HepG2 (cell line): Measurements from ENCODE around the gene EPHX1. TPM values are rescaled to one million over a fixed set of nuclear protein-coding genes. Genes with fewer than 3 reads are reported as not detected.

Experiments used
- ARHGAP35 ChIP-seq: sonication (generic); formaldehyde crosslinking; IDR thresholded peaks from 2 replicates; pipeline ENCODE4 v1.9.0; 2022; ENCODE audit warnings: mild to moderate bottlenecking, inconsistent platforms, moderate library complexity, missing genetic modification reagents, borderline replicate concordance
- CSRNP2 ChIP-seq: sonication (generic); formaldehyde crosslinking; conservative IDR thresholded peaks from 2 replicates; pipeline ENCODE4 v1.8.0; 2022; ENCODE audit warnings: low read depth, missing genetic modification reagents
- EEA1 ChIP-seq: sonication (generic); formaldehyde crosslinking; IDR thresholded peaks from 2 replicates; pipeline ENCODE4 v1.5.1; 2020; ENCODE audit warnings: mild to moderate bottlenecking, missing genetic modification reagents, borderline replicate concordance
- FOXO4 ChIP-seq: sonication (generic); formaldehyde crosslinking; conservative IDR thresholded peaks from 2 replicates; pipeline ENCODE4 v1.8.1; 2023; ENCODE audit warnings: missing genetic modification reagents
- HMG20A ChIP-seq: IDR thresholded peaks from 2 replicates; pipeline ENCODE4 v1.6.1; 2016; ENCODE audit warnings: borderline replicate concordance
- MXD4 ChIP-seq: IDR thresholded peaks from 2 replicates; pipeline ENCODE4 v1.6.1; 2016; ENCODE audit warnings: mild to moderate bottlenecking, missing biosample characterization, missing genetic modification reagents
- PHB2 ChIP-seq: fragments of 450-650 bp; IDR thresholded peaks from 2 replicates; pipeline ENCODE4 v1.6.1; 2018; ENCODE audit not compliant: partially characterized antibody
- PREB ChIP-seq: sonication (generic); formaldehyde crosslinking; IDR thresholded peaks from 2 replicates; pipeline ENCODE4 v1.4.0; 2020; ENCODE audit warnings: missing genetic modification reagents
- SAP130 ChIP-seq: IDR thresholded peaks from 2 replicates; pipeline ENCODE4 v1.6.1; 2016; ENCODE audit warnings: low read depth
- SMAD3 ChIP-seq: sonication (generic); formaldehyde crosslinking; IDR thresholded peaks from 2 replicates; pipeline ENCODE4 v1.4.0; 2020; ENCODE audit warnings: missing genetic modification reagents
- TARDBP ChIP-seq: sonication (generic); formaldehyde crosslinking; IDR thresholded peaks from 2 replicates; pipeline ENCODE4 v1.8.0; 2022; ENCODE audit warnings: mild to moderate bottlenecking, missing genetic modification reagents
- ZNF136 ChIP-seq: sonication (generic); formaldehyde crosslinking; IDR thresholded peaks from 2 replicates; pipeline ENCODE4 v1.8.1; 2022; ENCODE audit warnings: low read depth, mild to moderate bottlenecking, moderate library complexity, missing genetic modification reagents
- ZNF276 ChIP-seq: sonication (generic); formaldehyde crosslinking; IDR thresholded peaks from 2 replicates; pipeline ENCODE4 v1.4.0; 2020; ENCODE audit warnings: mild to moderate bottlenecking, low read depth, missing genetic modification reagents
- ZNF33B ChIP-seq: sonication (generic); formaldehyde crosslinking; IDR thresholded peaks from 2 replicates; pipeline ENCODE4 v1.5.1; 2020; ENCODE audit warnings: mild to moderate bottlenecking, missing genetic modification reagents
- ZNF382 ChIP-seq: sonication (generic); formaldehyde crosslinking; IDR thresholded peaks from 2 replicates; pipeline ENCODE4 v1.5.0; 2020; ENCODE audit warnings: missing genetic modification reagents, mild to moderate bottlenecking, borderline replicate concordance
- ZNF543 ChIP-seq: sonication (generic); formaldehyde crosslinking; IDR thresholded peaks from 2 replicates; pipeline ENCODE4 v1.4.0; 2020; ENCODE audit warnings: mild to moderate bottlenecking, missing genetic modification reagents
- polyA plus RNA-seq, 8 experiments: library from polyadenylated mRNA; depleted of rRNA in 3 of 8; stranded (reverse) in 7 of 8; unstranded in 1 of 8; fragments of >200 nt; fragmentation: Illumina TruSeq in 4 of 8; extraction: Trizol in 4 of 8; gene quantifications; 2 replicates each; pipeline versions ENCODE4 v1.2.1 to v1.2.3, GENCODE V29; 2011 to 2016; ENCODE audit warnings: low read depth in 4 of 8, missing spikeins in 1 of 8, mixed read lengths in 1 of 8; ENCODE audit not compliant: insufficient read depth in 1 of 8
- total RNA-seq, 5 experiments: library from RNA; depleted of rRNA; stranded (reverse); fragments of >200 nt; fragmentation: Illumina TruSeq; extraction: Trizol; gene quantifications; 2 replicates each; pipeline ENCODE4 v1.2.3, GENCODE V29; 2016; ENCODE audit warnings: low read depth in 1 of 5

Gene EPHX1
- total and polyA plus RNA-seq, 2 of the 13 experiments (the other 11 are each of a cell fraction or from before 2014, with no cell fraction given), result 27.7 to 36.5 TPM

- TF ChIP-seq CSRNP2 (CRISPR knock-in tag), result no peak
- peak; percentile 78; the same call in 1 of the 2 replicates for TF ChIP-seq MXD4 (CRISPR knock-in tag)
- peak; percentile 93 for TF ChIP-seq HMG20A (CRISPR knock-in tag)
- TF ChIP-seq ZNF136 (CRISPR knock-in tag), result peak; percentile 88; the same call in 1 of the 2 replicates
- peak; percentile 67; the same call in 1 of the 2 replicates for TF ChIP-seq ZNF276 (CRISPR knock-in tag)
- no peak for TF ChIP-seq PREB (CRISPR knock-in tag)
- TF ChIP-seq ZNF382 (CRISPR knock-in tag), result no peak
- TF ChIP-seq ARHGAP35 (CRISPR knock-in tag), result no peak
- TF ChIP-seq FOXO4 (CRISPR knock-in tag), result no peak
- peak; percentile 93 for TF ChIP-seq ZNF543
- TF ChIP-seq SAP130, result peak; percentile 97
- TF ChIP-seq PHB2, result no peak
- TF ChIP-seq ZNF33B (CRISPR knock-in tag), result no peak
- peak; percentile 98 for TF ChIP-seq SMAD3 (CRISPR knock-in tag)
- TF ChIP-seq EEA1, result no peak
- peak; percentile 98 for TF ChIP-seq TARDBP (CRISPR knock-in tag)
These were observed 3.5 kb downstream of the EPHX1 start (continued) for GRCh38 chr1:225813214-225813964.
